ENCODE measurements around the gene S100A4.
A peak's percentile ranks its signal among the peaks of the same experiment; 100 is the strongest.
"Not testable (repeated sequence)": the region's sequence is repeated elsewhere in the genome, so short reads cannot be mapped to it uniquely, and the experiment has no call there.

The S100A4 gene

GRCh38 chr1:153533689-153534201 is 11.9 kb downstream of the S100A4 start:
- DNase-seq (ENCODE audit: low read depth in 2 of 2): no peak

DNA sequence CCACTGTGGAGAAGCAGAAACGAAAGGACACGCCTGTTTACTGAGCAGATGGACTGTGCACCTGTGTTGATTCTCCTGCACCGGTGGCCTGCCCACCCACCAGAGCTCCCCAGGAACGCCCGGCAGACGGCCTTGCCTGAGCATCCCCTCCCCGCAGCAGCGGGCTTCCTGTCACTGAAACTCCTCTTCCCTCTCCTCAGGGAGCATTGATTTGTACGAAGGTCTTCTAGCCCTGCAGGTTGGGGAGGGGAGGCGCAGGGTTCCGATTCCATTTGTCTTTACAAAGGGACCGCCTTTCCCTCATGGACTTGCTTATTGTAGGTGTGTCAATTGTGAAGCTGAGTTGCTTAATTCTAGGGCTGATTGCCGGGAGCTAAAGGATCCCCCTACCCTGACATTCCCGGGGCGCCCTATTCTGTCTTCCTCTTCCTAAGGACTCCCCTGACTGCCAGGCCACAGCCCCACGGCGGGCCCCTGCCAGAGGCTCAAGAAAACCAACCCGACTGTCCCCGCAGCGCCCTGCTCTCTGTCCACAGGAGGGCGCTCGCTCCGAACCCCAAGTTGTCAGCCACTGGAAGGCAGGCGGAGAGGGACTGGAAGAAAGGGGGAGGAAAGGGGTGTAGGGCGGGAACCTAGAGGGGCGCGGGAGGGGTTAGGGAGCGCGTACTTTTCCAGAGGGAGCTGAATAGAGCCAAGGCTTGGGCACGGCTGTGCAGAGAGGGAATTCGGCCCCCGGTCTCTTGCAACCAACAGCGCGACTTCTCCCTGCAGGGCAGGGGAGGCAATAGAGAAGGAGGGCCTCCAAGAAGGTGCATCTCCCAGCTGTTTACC is 12.6 kb downstream of the S100A4 start:
- DNase-seq (ENCODE audit: low read depth in 2 of 2): peak; percentile 44 to 66

GRCh38 chr1:153532181-153532580 is 13.4 kb downstream of the S100A4 start:
- DNase-seq (ENCODE audit: low read depth in 2 of 2): no peak

- DNase-seq (ENCODE audit: low read depth in 2 of 2): no peak
These were observed 14.0 kb downstream of the S100A4 start for GRCh38 chr1:153531638-153532037.

DNA sequence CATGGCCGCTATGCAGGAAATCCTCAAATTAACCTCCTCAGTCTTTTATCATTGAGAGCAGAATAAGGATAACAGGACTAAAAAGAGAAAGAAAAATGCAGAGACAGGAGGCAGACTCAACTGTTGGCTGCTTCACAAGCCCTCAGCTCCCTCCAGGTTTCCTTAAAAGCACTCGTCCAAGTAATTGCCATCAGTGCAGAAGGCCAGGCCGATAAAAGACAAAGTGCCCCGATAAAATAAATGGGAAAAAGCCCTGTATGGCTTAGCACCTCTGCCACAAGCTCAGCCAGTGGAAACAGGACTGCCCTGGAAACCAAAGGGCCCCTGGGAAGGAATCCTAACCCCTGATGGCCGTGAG is 17.9 kb downstream of the S100A4 start:
- DNase-seq (ENCODE audit: low read depth in 2 of 2): no peak

GRCh38 chr1:153527023-153527682 is 18.5 kb downstream of the S100A4 start:
- no peak for DNase-seq (ENCODE audit: low read depth in 2 of 2)

GRCh38 chr1:153526132-153526543 is 19.5 kb downstream of the S100A4 start:
- no peak for DNase-seq (ENCODE audit: low read depth in 2 of 2)

DNA sequence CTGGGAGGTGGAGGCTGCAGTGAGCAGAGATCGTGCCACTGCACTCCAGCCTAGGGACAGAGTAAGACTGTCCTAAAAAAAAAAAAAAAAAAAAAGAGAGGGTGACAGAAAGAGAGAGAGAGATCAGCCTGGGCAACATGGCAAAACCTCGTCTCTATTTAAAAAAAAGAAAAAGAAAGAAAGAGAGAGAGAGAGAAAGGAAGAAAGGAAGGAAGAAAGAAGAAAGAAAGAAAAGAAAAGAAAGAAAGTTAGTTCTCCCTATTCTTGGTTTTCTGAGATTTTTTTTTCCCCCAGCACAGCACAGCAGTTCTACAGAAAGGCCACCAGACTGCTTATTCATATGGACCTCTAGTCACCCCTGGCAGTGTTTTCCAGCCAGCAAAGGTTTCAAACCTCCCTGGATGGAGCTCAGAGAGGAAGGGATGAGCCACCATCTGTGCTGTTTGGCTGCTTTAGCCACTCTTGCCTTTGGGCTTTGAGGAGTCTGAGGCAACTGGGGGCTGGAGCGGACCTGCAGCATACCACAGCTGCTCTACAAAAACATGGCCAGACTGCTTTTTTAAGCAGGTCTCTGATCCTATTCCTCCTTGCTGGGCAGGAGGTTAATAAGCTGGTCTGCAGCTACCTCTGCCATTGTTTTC is 20.4 kb downstream of the S100A4 start:
- no peak for DNase-seq (ENCODE audit: low read depth in 2 of 2)

- not testable (repeated sequence) for DNase-seq (ENCODE audit: low read depth in 2 of 2)
These were observed 23.1 kb downstream of the S100A4 start for GRCh38 chr1:153522353-153523048.

DNA sequence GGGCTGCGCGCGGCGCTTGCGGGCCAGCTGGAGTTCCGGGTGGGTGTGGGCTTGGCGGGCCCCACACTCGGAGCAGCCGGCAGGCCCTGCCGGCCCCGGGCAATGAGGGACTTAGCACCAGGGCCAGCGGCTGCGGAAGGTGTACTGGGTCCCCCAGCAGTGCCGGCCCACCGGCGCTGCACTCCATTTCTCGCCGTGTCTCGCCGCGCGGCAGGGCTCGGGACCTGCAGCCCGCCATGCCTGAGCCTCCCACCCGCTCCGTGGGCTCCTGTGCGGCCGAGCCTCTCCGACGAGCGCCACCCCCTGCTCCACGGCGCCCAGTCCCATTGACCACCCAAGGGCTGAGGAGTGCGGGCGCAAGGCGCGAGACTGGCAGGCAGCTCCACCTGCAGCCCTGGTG is 23.8 kb downstream of the S100A4 start:
- DNase-seq (ENCODE audit: low read depth in 2 of 2): not testable (repeated sequence)

DNA sequence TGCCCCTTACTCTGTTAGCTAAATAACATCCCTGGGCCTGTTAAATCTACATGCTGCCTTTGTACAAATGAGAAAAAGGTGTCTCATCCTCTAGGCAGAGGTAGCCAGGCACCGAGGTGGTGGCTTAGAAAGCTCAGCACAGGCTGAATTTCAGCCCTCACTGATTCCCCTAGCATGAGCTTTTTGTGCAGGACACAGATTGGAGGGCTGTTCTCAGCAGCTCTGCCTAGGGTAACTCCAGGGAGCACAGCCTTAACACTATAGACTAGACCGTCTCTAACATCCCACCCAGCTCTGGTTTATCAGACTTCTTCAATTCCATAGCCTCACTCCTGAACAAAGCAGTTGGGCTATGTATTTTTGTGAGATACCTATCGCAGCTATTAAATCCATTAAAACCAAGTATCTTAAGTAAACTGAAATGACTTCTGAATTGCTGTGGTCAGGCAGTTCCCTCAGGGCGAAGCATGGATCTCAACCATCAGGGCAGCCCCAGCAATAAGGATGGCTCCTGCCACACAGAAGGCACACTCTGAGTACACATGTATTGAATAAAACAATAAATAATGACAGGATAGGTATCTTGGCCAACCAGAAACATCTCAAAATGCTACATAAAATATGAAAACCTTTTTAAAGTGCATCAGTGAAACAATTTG is 24.7 kb downstream of the S100A4 start:
- DNase-seq (ENCODE audit: low read depth in 2 of 2): no peak

- not testable (repeated sequence) for DNase-seq (ENCODE audit: low read depth in 2 of 2)
These were observed 25.4 kb downstream of the S100A4 start for GRCh38 chr1:153520137-153520691.

DNA sequence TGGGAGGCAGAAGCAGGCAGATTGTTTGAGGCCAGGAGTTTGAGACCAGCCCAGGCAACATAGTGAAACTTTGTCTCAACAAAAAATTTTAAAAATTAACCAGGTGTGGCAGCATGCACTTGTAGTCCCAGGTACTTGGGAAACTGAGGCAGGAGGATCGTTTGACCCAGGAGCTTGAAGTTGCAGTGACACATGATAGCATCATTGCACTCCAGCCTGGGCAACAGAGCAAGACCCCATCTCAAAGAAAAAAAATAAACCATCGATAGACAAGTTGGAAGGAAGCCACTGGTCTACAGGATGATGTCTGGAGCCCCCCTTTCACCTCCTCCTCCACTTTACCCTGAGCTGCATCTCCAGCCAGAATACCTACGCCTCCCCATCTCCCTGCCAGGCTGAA is 26.4 kb downstream of the S100A4 start:
- no peak for DNase-seq (ENCODE audit: low read depth in 2 of 2)

- DNase-seq (ENCODE audit: low read depth in 2 of 2): no peak
These were observed 29.9 kb downstream of the S100A4 start for GRCh38 chr1:153515504-153516394.

DNA sequence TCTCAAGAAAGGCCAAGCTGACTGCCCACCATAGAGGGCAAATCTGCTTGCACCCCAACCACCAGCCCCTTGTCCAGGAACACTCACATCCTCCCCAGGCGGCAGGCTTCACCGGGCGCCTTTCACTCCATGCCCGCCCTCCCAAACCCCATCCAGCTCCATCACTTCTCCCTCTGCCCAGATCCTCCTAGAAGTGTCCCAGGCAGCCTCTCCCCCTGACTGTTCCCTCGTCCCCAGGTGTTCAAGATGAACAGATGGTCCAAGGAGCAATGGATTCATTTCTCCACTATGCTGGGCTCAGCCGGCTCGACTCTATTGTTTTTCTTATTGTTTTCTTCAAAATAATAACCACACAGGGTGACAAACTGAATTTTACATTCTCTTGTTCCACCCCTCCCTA is 31.9 kb downstream of the S100A4 start:
- no peak for DNase-seq (ENCODE audit: low read depth in 2 of 2)

DNA sequence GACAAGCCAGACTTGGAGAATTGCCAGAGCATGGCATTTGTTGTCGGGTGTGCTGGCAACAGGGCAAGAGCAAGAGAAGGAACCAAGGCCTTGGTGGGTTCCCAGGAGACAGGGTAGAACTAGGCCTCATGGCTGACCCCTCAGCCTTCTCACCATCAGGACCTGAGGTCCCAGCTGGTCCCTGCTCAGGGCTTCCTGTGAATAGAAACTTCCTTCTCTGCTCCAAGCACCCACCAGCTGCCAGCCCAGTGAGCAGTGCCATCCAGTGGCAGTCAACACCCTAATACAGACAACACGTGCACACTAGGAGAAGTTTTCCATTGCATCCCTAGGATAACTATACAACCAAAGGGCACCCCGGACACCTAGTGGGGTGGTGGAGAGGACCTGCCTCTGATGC is 32.6 kb downstream of the S100A4 start:
- DNase-seq (ENCODE audit: low read depth in 2 of 2): no peak

- peak; percentile 48 to 66 for DNase-seq (ENCODE audit: low read depth in 2 of 2)
These were observed 34.6 kb downstream of the S100A4 start for GRCh38 chr1:153510984-153511410.

DNA sequence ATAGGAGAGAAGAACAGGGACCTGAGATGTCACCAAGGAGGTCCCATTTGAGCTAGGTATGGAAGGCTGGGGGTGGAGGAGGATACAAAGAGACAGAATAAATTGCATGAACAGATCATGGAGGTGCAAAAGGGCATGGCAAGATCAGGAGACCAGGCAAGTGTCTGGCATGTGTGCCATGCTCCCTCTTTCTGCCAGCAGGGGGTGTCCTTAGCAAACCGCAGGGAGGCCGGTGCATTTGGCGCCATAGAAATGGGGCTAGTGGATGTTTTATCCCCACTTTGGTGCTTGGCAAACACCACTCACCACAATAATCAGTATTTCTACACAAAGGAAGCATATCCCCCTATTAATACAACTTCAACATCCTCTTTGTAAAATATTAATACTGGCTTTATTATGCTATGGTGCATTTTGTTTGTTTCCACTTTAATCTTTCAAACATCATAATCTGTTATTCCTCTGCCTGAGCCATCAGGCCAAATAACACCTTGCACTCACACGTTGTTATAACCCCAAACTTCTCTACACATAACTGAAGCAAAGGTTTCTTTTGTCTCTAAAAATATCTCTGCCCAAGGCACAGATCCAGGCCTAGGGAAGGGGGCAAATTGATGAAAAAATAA is 35.8 kb downstream of the S100A4 start:
- DNase-seq (ENCODE audit: low read depth in 2 of 2): peak in 1 of 2 donors; percentile 43

DNA sequence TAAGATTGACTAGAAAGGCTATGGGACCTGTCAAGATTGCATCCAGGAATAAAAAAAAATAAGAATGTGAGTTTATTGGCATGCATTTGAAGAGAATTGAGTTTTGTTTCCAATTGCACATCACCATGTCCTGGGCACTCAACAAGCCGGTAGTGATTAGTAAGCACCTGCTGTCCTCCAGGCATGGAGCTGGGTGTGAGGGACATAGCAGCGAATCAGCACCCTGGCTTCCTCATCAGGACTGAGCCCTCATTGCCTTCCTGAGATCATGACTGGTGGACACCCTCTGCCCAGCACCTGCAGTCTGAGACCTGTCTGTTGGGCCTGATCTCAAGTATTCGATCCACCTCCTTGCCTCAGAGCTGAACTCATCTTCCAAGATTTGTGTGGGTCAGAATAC is 36.6 kb downstream of the S100A4 start:
- DNase-seq (ENCODE audit: low read depth in 2 of 2): no peak

Measured in stimulated activated CD8-positive, alpha-beta memory T cell treated with anti-CD3 and anti-CD28 coated beads, Interleukin-2, amount 100 ng/mL, for 1 hour (primary cell).